LNCaP clone FGC (cell line): ENCODE data around the gene INPP5D.
"Not testable (repeated sequence)": the region's sequence is repeated elsewhere in the genome, so short reads cannot be mapped to it uniquely, and the experiment has no call there.

Source experiments
- DNase-seq: peaks from one replicate; pipeline ENCODE4 v3.0.0-alpha.2; 2011; ENCODE audit warnings: low read depth
- H3K4me3 ChIP-seq: 2 replicates; pipeline ENCODE4 v1.5.1; 2011; ENCODE audit warnings: mild to moderate bottlenecking, low read depth, low read length, control low read depth
- CTCF ChIP-seq: IDR thresholded peaks from 2 replicates; pipeline ENCODE4 v1.5.1; 2012; ENCODE audit warnings: mild to moderate bottlenecking; ENCODE audit not compliant: control insufficient read depth, insufficient read depth; ENCODE audit errors: extremely low read depth

The INPP5D gene

DNA sequence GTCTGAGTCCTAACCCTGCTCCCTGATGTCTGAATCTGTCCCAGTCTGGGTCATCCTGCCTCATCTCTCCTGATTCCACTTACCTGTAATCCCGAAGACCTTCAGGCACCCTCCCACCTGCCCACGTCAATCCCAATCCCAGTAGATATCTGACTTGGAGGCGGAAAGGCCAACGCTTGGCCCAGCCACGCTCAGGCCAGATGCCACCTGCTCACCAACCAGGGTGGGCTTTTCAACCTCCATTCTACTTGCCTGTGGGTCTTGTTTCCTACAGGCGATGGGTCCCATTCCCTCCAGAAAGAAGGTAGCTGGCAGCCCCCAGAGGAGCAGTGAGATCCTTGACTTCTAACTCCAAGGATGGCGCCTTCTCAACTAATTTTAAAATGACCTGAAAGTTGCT lies 59.7 kb downstream of the INPP5D start:
- no peak overlapping the region for H3K4me3 ChIP-seq
- DNase-seq = no peak
- no peak for TF ChIP-seq CTCF

DNA sequence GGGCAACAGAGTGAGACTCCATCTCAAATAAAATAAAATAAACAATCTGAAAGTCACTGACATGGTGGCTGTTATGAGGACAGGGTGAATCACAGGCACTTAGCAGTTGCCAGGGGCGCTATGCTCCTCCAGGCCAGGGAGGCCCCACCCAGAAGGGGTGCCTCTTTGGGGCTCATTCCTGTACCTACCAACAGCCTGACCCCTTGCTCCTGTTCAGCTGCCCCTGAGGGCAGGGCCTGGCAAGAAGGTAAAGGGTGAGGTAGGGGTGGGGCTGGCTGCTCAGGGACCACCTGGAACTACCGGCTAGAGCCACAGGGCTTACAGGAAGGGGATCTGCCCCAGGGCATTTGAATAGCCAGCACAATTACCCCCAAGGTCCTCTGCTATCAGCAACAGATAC lies 60.3 kb downstream of the INPP5D start:
- no peak for TF ChIP-seq CTCF
- no peak for DNase-seq
- H3K4me3 ChIP-seq = no peak overlapping the region

DNA sequence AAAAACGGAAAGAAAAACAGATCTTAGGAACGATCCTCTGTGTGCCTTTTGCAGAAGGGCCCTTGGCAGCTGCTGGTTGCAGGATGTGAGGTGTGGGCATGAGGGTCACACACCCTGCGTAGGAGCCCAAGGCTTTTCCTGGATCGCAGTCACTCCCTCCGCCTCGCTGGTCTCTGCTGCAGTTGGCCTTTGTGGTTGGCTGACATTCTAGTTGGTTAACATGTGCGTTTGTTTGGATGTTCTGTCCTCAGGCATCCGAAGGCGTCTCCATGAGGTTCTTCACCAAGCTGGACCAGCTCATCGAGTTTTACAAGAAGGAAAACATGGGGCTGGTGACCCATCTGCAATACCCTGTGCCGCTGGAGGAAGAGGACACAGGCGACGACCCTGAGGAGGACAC lies 61.7 kb downstream of the INPP5D start:
- H3K4me3 ChIP-seq = no peak overlapping the region
- no peak for DNase-seq
- no peak for TF ChIP-seq CTCF

DNA sequence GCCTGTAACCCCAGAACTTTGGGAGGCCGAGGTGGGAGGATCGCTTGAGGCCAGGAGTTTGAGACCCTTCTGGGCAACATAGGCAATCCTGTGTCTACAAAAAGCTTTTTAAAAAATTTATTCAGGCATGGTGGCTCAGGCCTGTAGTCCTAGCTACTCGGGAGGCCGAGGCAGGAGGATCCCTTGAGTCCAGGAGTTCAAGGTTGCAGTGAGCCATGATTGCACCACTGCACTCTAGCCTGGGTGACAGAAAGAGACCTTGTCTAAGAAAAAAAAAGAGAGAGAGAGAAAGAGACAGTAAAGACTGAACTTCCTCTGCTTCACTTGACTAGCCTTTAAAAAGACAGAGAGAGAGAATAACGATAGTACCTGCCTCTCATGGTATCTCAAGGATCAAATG lies 62.4 kb downstream of the INPP5D start:
- TF ChIP-seq CTCF = no peak
- H3K4me3 ChIP-seq = no peak overlapping the region
- DNase-seq = no peak

DNA sequence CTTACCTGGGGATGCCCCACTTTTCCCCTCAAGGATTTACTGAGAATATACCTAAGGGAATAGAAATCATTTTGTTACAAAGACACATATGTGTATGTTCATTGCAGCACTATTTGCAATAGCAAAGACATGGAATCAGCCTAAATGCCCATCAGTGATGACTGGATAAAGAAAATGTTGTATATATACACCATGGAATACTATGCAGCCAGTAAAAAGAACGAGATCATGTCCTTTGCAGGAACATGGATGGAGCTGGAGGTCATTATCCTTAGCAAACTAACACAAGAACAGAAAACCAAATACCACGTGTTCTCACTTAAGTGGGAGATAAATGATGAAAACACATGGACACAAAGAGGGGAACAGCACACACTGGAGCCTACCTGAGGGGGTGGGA lies 63.4 kb downstream of the INPP5D start:
- H3K4me3 ChIP-seq, DNase-seq: not testable (repeated sequence)

GRCh38 chr2:233124421-233125080 lies 64.4 kb downstream of the INPP5D start:
- no peak overlapping the region for H3K4me3 ChIP-seq
- TF ChIP-seq CTCF = no peak
- no peak for DNase-seq

DNA sequence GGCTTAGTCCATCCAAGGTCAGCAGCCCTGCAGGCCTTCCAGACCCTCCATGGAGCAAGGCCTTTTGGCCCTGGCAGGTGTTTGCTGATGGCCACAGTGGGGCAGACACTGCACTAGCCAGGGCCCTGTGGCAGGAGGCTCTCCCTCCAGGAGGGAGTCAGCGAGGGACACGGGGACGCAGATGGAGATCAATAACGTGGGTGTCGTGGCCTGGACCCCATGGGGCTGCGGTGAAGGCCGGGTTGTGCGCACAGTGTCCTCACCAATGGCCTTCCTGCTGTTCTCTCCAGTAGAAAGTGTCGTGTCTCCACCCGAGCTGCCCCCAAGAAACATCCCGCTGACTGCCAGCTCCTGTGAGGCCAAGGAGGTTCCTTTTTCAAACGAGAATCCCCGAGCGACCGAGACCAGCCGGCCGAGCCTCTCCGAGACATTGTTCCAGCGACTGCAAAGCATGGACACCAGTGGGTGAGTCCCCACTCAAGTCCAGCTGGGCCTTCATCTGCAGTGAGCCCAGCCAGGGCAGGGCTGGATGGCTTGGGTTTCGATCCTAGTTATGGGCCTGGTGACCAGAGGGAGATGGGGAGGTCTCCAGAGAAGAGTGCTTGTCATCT lies 65.4 kb downstream of the INPP5D start:
- H3K4me3 ChIP-seq = no peak overlapping the region
- TF ChIP-seq CTCF = no peak

More for the DNA sequence above, 65.4 kb downstream of the INPP5D start:
- DNase-seq = no peak
